ENCODE data around the gene ARHGAP10.

DNA sequence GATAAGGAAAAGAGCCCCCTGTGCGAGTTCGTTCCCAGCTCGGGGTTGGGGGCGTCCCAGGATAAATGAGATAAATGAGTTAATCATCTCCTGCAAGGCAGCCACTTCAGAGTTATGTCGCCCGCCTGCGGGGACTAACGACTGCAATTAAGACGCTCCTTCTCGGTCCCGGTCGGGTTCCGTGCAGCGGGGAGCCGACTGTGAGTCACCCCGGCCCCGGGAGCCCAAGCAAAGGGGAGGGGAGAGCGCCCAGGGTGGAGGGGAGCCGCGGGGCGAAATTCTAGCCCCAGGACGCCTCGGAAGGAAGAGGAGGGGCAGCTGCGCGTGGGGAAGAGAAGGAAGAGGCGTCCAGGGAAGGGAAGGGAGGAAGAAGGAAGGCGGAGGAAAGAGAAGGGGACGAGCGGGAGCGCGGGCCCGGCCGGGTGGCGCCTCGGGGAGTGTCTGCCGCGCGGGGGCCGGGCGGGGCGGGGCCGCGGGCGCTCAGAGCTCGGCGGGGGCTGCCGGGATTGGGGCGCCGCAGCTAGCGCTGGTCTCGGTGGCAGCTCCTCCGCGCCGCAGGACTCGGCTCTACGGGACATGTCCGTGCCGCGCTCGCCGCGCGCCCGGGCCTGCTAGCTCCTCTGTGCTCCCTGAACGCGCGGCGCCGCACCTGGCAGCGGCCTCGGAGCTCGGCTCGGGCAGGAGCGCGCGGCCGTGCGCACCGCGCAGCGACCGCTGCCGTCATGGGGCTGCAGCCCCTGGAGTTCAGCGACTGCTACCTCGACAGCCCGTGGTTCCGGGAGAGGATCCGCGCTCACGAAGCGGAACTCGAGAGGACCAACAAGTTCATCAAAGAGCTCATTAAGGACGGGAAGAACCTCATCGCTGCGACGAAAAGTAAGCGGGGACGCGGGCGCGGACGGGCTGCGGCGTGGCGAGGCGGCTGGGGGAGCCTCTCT, at the start of gene ARHGAP10:
- TF ChIP-seq POLR2AphosphoS5 (IDR thresholded peaks at IDR 0.05; ENCODE audit: low read depth, low read length) (no peak), POLR2A (IDR thresholded peaks at IDR 0.05; ENCODE audit: low read depth, low read length) (peak; percentile 33; the same call in 1 of the 2 replicates), SPI1 (IDR thresholded peaks at IDR 0.05; ENCODE audit: low read depth, low read length) (no peak), TAF1 (IDR thresholded peaks at IDR 0.05; ENCODE audit: low read depth, low read length) (no peak), PAX5 (IDR thresholded peaks at IDR 0.05; ENCODE audit: insufficient read depth, low read length, severe bottlenecking) (no peak)
